Vagina (tissue), 2 donors: ENCODE results near the gene PSD2. TPM values are rescaled to one million over a fixed set of nuclear protein-coding genes. Genes with fewer than 3 reads are reported as not detected.

ENCODE experiments used
- DNase-seq, 2 donors: peaks; one replicate each; pipeline ENCODE4 v3.0.0-alpha.2; 2017; ENCODE audit errors: extremely low spot score in 2 of 2
- H3K27ac ChIP-seq: fragments of 200-600 bp; sonication (generic); one replicate; pipeline ENCODE4 v1.5.1; 2019
- H3K27me3 ChIP-seq: fragments of 200-600 bp; sonication (generic); one replicate; pipeline ENCODE4 v1.5.1; 2019
- H3K36me3 ChIP-seq, 2 donors: fragments of 200-600 bp; sonication (generic); one replicate each; pipeline ENCODE4 v1.5.1; 2017 to 2019
- H3K4me1 ChIP-seq: fragments of 200-600 bp; sonication (generic); one replicate; pipeline ENCODE4 v1.5.1; 2019
- H3K4me3 ChIP-seq, 2 donors: fragments of 200-600 bp; sonication (generic); 1 replicate in 1 of 2; 2 replicates in 1 of 2; pipeline ENCODE4 v1.5.1; 2016 to 2019
- H3K9me3 ChIP-seq: fragments of 200-600 bp; sonication (generic); one replicate; pipeline ENCODE4 v1.5.1; 2019
- POLR2A ChIP-seq, 2 donors: fragments of 450-650 bp; IDR thresholded peaks; one replicate each; pipeline ENCODE4 v1.6.1; 2017; ENCODE audit warnings: antibody characterized with exemption in 2 of 2, mild to moderate bottlenecking in 2 of 2, moderate library complexity in 2 of 2
- POLR2AphosphoS5 ChIP-seq, 2 donors: sonication (generic); formaldehyde crosslinking; IDR thresholded peaks; one replicate each; pipeline ENCODE4 v1.9.0; 2017; ENCODE audit warnings: antibody characterized with exemption in 2 of 2, mild to moderate bottlenecking in 2 of 2, low read depth in 1 of 2; ENCODE audit not compliant: insufficient read depth in 1 of 2
- intact Hi-C: fragments of 100-400 bp; cut with DNase I; formaldehyde crosslinking; loops from one replicate; pipeline ENCODE4 v1.15.1; 2023
- total RNA-seq: library from RNA; depleted of rRNA; stranded (reverse); fragments of >200 nt; gene quantifications from one replicate; pipeline ENCODE4 v1.2.3, GENCODE V29; 2016
- TF ChIP-seq, protein P1 (sequence below), 3 experiments: fragments of 450-650 bp in 2 of 3; fragments of 200-600 bp in 1 of 3; sonication (generic) in 1 of 3; IDR thresholded peaks; one replicate each; pipeline ENCODE4 v1.5.1; 2017 to 2019; ENCODE audit warnings: antibody characterized with exemption in 3 of 3, mild to moderate bottlenecking in 2 of 3, moderate library complexity in 2 of 3

PSD2 gene
- total RNA-seq, 1 donor from 2014 or later: 0.25 TPM

DNA sequence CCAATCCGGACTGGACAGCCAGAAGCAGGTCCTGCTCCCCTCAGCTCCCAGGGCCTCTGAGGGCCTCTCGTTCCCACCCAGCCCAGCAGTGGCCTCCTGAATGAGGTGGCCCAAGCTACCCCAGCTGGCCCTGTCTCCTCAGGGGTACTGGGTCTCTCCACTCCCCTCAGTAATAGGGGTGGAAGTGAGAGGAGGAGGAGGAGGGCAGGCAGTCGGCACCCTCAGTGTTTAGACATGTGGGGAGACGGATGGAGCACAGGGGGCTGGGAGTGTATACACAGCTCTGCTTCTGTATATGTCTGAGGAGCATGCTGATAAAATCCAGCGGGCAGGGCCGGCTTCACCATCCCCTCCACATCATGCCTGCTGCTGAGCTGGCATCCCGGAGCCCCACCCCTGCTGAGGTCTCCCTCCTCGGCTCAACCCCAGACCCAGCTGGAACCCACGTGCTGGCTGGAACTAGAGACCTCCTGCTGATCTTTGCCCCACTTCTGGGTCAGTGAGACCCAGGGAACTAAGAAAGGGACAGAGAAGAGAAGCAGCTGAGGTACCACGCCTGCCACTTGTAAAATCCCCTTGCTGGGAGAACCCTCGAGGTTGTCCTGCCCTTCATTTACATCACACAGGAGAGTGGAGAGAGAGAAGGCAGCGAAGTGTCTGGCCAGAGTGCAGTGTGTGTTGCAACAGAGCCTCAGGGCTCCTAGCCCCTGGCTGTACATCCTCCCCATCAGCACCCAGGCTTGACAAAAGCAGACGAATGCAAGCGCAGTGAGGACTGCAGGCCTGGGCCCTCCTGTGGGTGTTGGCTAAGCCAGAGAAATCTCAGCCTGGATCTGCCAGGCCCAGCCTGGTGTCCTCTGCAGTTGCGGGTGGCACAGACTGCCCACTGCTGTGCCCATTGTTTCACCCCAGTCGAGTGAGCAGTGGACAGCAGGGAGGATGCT lies 77.5 kb downstream of the PSD2 start:
- H3K27me3 ChIP-seq: no peaks in the 10 kb centered on the region
- no peaks in the 10 kb centered on the region for H3K36me3 ChIP-seq
- H3K4me3 ChIP-seq: no peak overlapping the region
- intact Hi-C loops: no loop called here
- DNase-seq: no peak
- H3K4me1 ChIP-seq: peaks cover 35% of the 10 kb centered on the region
- peak overlapping the region; percentile 49 for H3K27ac ChIP-seq
- TF ChIP-seq, protein P1, sequence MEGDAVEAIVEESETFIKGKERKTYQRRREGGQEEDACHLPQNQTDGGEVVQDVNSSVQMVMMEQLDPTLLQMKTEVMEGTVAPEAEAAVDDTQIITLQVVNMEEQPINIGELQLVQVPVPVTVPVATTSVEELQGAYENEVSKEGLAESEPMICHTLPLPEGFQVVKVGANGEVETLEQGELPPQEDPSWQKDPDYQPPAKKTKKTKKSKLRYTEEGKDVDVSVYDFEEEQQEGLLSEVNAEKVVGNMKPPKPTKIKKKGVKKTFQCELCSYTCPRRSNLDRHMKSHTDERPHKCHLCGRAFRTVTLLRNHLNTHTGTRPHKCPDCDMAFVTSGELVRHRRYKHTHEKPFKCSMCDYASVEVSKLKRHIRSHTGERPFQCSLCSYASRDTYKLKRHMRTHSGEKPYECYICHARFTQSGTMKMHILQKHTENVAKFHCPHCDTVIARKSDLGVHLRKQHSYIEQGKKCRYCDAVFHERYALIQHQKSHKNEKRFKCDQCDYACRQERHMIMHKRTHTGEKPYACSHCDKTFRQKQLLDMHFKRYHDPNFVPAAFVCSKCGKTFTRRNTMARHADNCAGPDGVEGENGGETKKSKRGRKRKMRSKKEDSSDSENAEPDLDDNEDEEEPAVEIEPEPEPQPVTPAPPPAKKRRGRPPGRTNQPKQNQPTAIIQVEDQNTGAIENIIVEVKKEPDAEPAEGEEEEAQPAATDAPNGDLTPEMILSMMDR (IDR thresholded peaks at IDR 0.05): no peak
- peak in 1 of 2 donors; percentile 51 for TF ChIP-seq POLR2AphosphoS5 (IDR thresholded peaks at IDR 0.05; ENCODE audit: insufficient read depth in 1 of 2, low read depth in 1 of 2)
- TF ChIP-seq POLR2A (IDR thresholded peaks at IDR 0.05): no peak
- no peaks in the 10 kb centered on the region for H3K9me3 ChIP-seq

DNA sequence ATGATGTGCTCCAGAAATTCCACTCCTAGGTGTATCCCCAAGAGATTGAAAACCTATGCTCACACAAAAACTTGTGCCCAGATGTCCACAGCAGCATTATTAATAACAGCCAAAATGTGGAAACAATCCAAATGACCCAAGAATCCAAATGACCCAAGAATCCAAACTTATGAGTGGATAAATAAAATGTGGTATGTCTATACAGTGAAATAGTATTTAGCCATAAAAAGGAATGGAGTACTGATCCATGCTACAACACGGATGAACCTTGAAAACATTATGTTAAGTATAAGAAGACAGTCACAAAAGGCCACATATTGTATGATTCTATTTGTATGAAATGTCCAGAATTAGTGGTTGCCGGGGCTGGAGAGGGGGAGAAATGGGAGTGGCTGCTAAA lies 80.3 kb downstream of the PSD2 start:
- Histone ChIP-seq H3K4me1 (peaks cover 40% of the 10 kb centered on the region), H3K36me3 (no peaks in the 10 kb centered on the region), H3K4me3 (no peak overlapping the region), H3K27me3 (no peaks in the 10 kb centered on the region), H3K27ac (no peak overlapping the region), H3K9me3 (no peaks in the 10 kb centered on the region)
- DNase-seq: no peak
- intact Hi-C loops: no loop called here
- TF ChIP-seq POLR2AphosphoS5 (IDR thresholded peaks at IDR 0.05; ENCODE audit: insufficient read depth in 1 of 2, low read depth in 1 of 2): no peak
- TF ChIP-seq, protein P1 (IDR thresholded peaks at IDR 0.05): no peak
- no peak for TF ChIP-seq POLR2A (IDR thresholded peaks at IDR 0.05)

DNA sequence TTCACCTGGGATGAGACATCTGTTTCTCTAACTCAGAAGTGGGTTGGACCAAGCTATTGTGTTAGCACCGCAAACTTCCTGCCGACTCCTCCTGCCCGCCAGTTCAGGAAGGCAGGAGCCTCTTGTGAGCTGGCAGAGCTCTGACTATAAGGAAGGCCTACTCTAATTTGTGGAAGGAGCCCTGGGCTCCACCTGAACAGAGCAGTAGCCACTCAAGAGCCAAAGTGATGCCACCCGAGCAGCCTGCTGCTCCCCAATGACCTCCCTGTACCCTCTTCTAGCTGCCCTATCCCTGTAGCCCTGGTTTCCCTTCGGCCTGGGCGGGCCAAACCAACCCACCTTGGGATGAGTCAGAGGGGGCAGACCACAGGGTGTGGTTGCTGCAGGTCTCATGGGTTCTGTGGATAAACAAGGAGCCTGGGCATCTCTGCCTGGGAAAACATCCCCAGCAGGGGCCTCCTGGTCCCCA lies 81.6 kb downstream of the PSD2 start:
- Histone ChIP-seq H3K27me3 (no peaks in the 10 kb centered on the region), H3K27ac (no peak overlapping the region), H3K36me3 (no peaks in the 10 kb centered on the region), H3K4me3 (no peak overlapping the region), H3K4me1 (peaks cover 45% of the 10 kb centered on the region), H3K9me3 (no peaks in the 10 kb centered on the region)
- DNase-seq: no peak
- TF ChIP-seq POLR2AphosphoS5 (IDR thresholded peaks at IDR 0.05; ENCODE audit: insufficient read depth in 1 of 2, low read depth in 1 of 2): no peak
- TF ChIP-seq POLR2A (IDR thresholded peaks at IDR 0.05): no peak
- TF ChIP-seq, protein P1 (IDR thresholded peaks at IDR 0.05): no peak
- intact Hi-C loops: no loop called here

DNA sequence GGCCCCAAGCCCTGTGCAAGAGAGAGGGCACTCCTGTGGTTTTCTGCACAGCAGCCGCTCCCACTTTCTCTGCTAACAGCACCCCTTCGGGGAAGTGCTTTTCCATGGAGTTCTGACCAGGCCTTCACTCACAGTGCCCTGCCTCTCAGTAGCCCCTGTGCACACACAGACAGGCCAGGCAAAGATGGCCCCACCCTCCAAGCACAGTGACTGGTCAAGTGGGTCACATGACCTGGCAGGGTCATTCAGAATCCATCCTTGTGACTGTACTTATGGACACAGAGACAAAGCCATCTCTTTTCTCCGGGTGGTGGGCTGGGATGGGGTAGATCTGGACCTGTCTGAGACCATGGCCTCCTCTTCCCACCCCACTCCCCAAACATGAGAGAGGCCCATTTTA lies 82.5 kb downstream of the PSD2 start:
- no peak overlapping the region for H3K27ac ChIP-seq
- TF ChIP-seq POLR2AphosphoS5 (IDR thresholded peaks at IDR 0.05; ENCODE audit: insufficient read depth in 1 of 2, low read depth in 1 of 2) (no peak), POLR2A (IDR thresholded peaks at IDR 0.05) (no peak)
- TF ChIP-seq, protein P1 (IDR thresholded peaks at IDR 0.05): no peak
- no peak overlapping the region for H3K4me3 ChIP-seq
- intact Hi-C loops: no loop called here
- H3K4me1 ChIP-seq: peaks cover 44% of the 10 kb centered on the region
- DNase-seq: no peak
- H3K27me3 ChIP-seq: no peaks in the 10 kb centered on the region
- no peaks in the 10 kb centered on the region for H3K9me3 ChIP-seq
- H3K36me3 ChIP-seq: no peaks in the 10 kb centered on the region
